ENCODE data around the gene ZNF705A. TPM values are rescaled to one million over a fixed set of nuclear protein-coding genes. Genes with fewer than 3 reads are reported as not detected.
"Not testable (repeated sequence)": the region's sequence is repeated elsewhere in the genome, so short reads cannot be mapped to it uniquely, and the experiment has no call there.

Gene ZNF705A
- polyA plus RNA-seq, 1 donor (not counting 4 experiments of a cell fraction or from before 2014, with no cell fraction given), result not detected

- Histone ChIP-seq H3K27me3 (ENCODE audit: control insufficient read depth, extremely low read depth, insufficient read depth, low read length) (no peaks in the 10 kb centered on the region), H3K27ac (ENCODE audit: control insufficient read depth, insufficient read depth, low read length) (no peak overlapping the region), H3K9ac (ENCODE audit: control insufficient read depth, extremely low read depth, insufficient read depth, low read length) (no peak overlapping the region), H3K9me1 (ENCODE audit: control insufficient read depth, extremely low read depth, insufficient read depth, low read length) (no peaks in the 10 kb centered on the region), H3K79me2 (ENCODE audit: control insufficient read depth, insufficient read depth, low read length) (no peaks in the 10 kb centered on the region), H3K4me3 (ENCODE audit: control insufficient read depth in 2 of 3, extremely low read depth in 1 of 3, insufficient read depth in 2 of 3, low read depth in 1 of 3, low read length in 3 of 3) (no peak overlapping the region), H3K36me3 (ENCODE audit: control insufficient read depth in 2 of 2, extremely low read depth in 1 of 2, insufficient read depth in 2 of 2, low read length in 2 of 2) (no peaks in the 10 kb centered on the region), H4K20me1 (ENCODE audit: control insufficient read depth, extremely low read depth, insufficient read depth, low read length) (no peaks in the 10 kb centered on the region), H2AFZ (ENCODE audit: control insufficient read depth, low read length) (no peak overlapping the region), H3K4me2 (ENCODE audit: control insufficient read depth, extremely low read depth, insufficient read depth, low read depth, low read length) (no peak overlapping the region), H3K4me1 (ENCODE audit: control insufficient read depth, extremely low read depth, insufficient read depth, low read length) (no peaks in the 10 kb centered on the region), H3K9me3 (ENCODE audit: control insufficient read depth, low read depth, low read length) (no peaks in the 10 kb centered on the region)
- DNase-seq (ENCODE audit: low read depth, low spot score) (no peak), FAIRE-seq (no peak)
- dilution Hi-C loops (cut with MboI; ENCODE audit: extremely low pct_ligation_motif_present, low sequenced_read_pairs), result no loop called here
- no peak for TF ChIP-seq CTCF (optimal IDR thresholded peaks at IDR 0.05 in 1 of 3, IDR thresholded peaks at IDR 0.05 in 1 of 3, conservative IDR thresholded peaks at IDR 0.05 in 1 of 3; ENCODE audit: extremely low read depth in 1 of 3, insufficient read depth in 2 of 3, low read length in 3 of 3)
- no peak for TF ChIP-seq EZH2 (IDR thresholded peaks at IDR 0.05; ENCODE audit: low read length)
Measured at GRCh38 chr12:8127138-8127537, 29.7 kb upstream of the ZNF705A start.

- H3K27me3 ChIP-seq (ENCODE audit: control insufficient read depth, extremely low read depth, insufficient read depth, low read length); dilution Hi-C loops (cut with MboI; ENCODE audit: extremely low pct_ligation_motif_present, low sequenced_read_pairs); FAIRE-seq; DNase-seq (ENCODE audit: low read depth, low spot score); H3K9me3 ChIP-seq (ENCODE audit: control insufficient read depth, low read depth, low read length); H3K9me1 ChIP-seq (ENCODE audit: control insufficient read depth, extremely low read depth, insufficient read depth, low read length); H3K27ac ChIP-seq (ENCODE audit: control insufficient read depth, insufficient read depth, low read length); H3K4me1 ChIP-seq (ENCODE audit: control insufficient read depth, extremely low read depth, insufficient read depth, low read length); H3K4me2 ChIP-seq (ENCODE audit: control insufficient read depth, extremely low read depth, insufficient read depth, low read depth, low read length); H3K9ac ChIP-seq (ENCODE audit: control insufficient read depth, extremely low read depth, insufficient read depth, low read length); H3K79me2 ChIP-seq (ENCODE audit: control insufficient read depth, insufficient read depth, low read length); H2AFZ ChIP-seq (ENCODE audit: control insufficient read depth, low read length); H4K20me1 ChIP-seq (ENCODE audit: control insufficient read depth, extremely low read depth, insufficient read depth, low read length); H3K36me3 ChIP-seq (ENCODE audit: control insufficient read depth in 2 of 2, extremely low read depth in 1 of 2, insufficient read depth in 2 of 2, low read length in 2 of 2); H3K4me3 ChIP-seq (ENCODE audit: control insufficient read depth in 2 of 3, extremely low read depth in 1 of 3, insufficient read depth in 2 of 3, low read depth in 1 of 3, low read length in 3 of 3): not testable (repeated sequence)
Measured at GRCh38 chr12:8133636-8134397, 23.0 kb upstream of the ZNF705A start.

GRCh38 chr12:8134398-8134930 is 22.4 kb upstream of the ZNF705A start:
- H3K9me3 ChIP-seq (ENCODE audit: control insufficient read depth, low read depth, low read length); H3K4me3 ChIP-seq (ENCODE audit: control insufficient read depth in 2 of 3, extremely low read depth in 1 of 3, insufficient read depth in 2 of 3, low read depth in 1 of 3, low read length in 3 of 3); FAIRE-seq; H3K36me3 ChIP-seq (ENCODE audit: control insufficient read depth in 2 of 2, extremely low read depth in 1 of 2, insufficient read depth in 2 of 2, low read length in 2 of 2); H3K9me1 ChIP-seq (ENCODE audit: control insufficient read depth, extremely low read depth, insufficient read depth, low read length); H3K4me2 ChIP-seq (ENCODE audit: control insufficient read depth, extremely low read depth, insufficient read depth, low read depth, low read length); H3K79me2 ChIP-seq (ENCODE audit: control insufficient read depth, insufficient read depth, low read length); H3K27me3 ChIP-seq (ENCODE audit: control insufficient read depth, extremely low read depth, insufficient read depth, low read length); DNase-seq (ENCODE audit: low read depth, low spot score); H3K4me1 ChIP-seq (ENCODE audit: control insufficient read depth, extremely low read depth, insufficient read depth, low read length); dilution Hi-C loops (cut with MboI; ENCODE audit: extremely low pct_ligation_motif_present, low sequenced_read_pairs); H2AFZ ChIP-seq (ENCODE audit: control insufficient read depth, low read length); H4K20me1 ChIP-seq (ENCODE audit: control insufficient read depth, extremely low read depth, insufficient read depth, low read length); H3K9ac ChIP-seq (ENCODE audit: control insufficient read depth, extremely low read depth, insufficient read depth, low read length); H3K27ac ChIP-seq (ENCODE audit: control insufficient read depth, insufficient read depth, low read length): not testable (repeated sequence)

- H3K27me3 ChIP-seq (ENCODE audit: control insufficient read depth, extremely low read depth, insufficient read depth, low read length); H3K9me3 ChIP-seq (ENCODE audit: control insufficient read depth, low read depth, low read length); H3K9ac ChIP-seq (ENCODE audit: control insufficient read depth, extremely low read depth, insufficient read depth, low read length); FAIRE-seq; H3K36me3 ChIP-seq (ENCODE audit: control insufficient read depth in 2 of 2, extremely low read depth in 1 of 2, insufficient read depth in 2 of 2, low read length in 2 of 2); H3K27ac ChIP-seq (ENCODE audit: control insufficient read depth, insufficient read depth, low read length); DNase-seq (ENCODE audit: low read depth, low spot score); H3K4me2 ChIP-seq (ENCODE audit: control insufficient read depth, extremely low read depth, insufficient read depth, low read depth, low read length); H4K20me1 ChIP-seq (ENCODE audit: control insufficient read depth, extremely low read depth, insufficient read depth, low read length); H3K4me3 ChIP-seq (ENCODE audit: control insufficient read depth in 2 of 3, extremely low read depth in 1 of 3, insufficient read depth in 2 of 3, low read depth in 1 of 3, low read length in 3 of 3); H3K79me2 ChIP-seq (ENCODE audit: control insufficient read depth, insufficient read depth, low read length); H2AFZ ChIP-seq (ENCODE audit: control insufficient read depth, low read length); dilution Hi-C loops (cut with MboI; ENCODE audit: extremely low pct_ligation_motif_present, low sequenced_read_pairs); H3K4me1 ChIP-seq (ENCODE audit: control insufficient read depth, extremely low read depth, insufficient read depth, low read length); H3K9me1 ChIP-seq (ENCODE audit: control insufficient read depth, extremely low read depth, insufficient read depth, low read length): not testable (repeated sequence)
Measured at GRCh38 chr12:8141647-8142046, 15.2 kb upstream of the ZNF705A start.

Data from keratinocyte (primary cell).